Raji (cell line): ENCODE measurements around the gene CDKAL1.

Source experiments
- POLR2A ChIP-seq: IDR thresholded peaks from 2 replicates; pipeline ENCODE4 v1.6.1; 2011; ENCODE audit warnings: low read depth, low read length, control low read depth; ENCODE audit not compliant: insufficient read depth

Gene CDKAL1

DNA sequence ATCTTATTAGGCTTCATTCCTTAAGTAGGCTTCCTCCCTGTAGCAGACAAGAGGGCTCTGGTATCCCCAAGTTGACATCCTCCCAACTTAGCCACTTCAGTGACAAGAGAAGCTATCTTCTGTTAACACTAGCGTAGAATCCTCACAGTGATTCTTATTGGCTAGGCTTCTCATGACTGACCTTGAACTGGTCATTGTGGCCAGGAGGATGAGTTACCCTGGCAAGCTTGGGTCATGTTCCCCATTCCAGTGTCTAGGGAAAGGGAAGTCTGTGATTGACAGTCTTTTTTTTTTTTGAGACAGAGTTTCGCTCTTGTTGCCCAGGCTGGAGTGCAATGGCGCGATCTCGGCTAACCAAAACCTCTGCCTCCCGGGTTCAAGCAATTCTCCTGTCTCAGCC lies 7.1 kb downstream of the CDKAL1 start:
- no peak for TF ChIP-seq POLR2A

DNA sequence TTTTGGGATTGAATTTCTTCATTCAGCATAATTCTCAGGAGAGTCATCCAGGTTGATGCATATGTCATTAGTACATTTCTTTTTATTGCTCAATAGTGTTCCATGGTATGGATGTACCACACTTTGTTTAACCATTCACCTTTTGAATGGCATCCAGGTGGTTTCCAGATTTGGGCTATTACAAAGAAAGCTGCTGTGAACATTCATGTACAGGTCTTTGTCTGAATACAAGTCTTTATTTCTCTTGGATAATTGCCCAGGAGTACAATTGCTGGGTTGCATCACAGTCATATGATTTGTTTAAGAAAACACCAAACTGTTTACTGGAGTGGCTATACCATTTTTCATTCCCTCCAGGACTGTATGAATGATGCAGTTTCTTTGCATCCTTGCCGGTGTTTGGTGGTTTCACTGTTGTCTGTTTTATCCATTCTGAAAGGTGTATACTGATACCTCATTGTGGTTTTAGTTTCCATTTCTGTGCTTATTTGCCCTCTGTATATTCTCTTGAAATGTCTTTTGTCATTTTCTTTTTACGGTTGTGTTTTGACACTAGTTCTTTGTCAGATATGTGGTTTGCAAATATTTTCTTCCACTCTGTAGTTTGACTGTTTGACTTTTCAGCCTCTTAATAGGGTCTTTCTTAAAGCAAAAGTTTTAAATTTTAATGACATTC lies 8.8 kb downstream of the CDKAL1 start:
- no peak for TF ChIP-seq POLR2A

DNA sequence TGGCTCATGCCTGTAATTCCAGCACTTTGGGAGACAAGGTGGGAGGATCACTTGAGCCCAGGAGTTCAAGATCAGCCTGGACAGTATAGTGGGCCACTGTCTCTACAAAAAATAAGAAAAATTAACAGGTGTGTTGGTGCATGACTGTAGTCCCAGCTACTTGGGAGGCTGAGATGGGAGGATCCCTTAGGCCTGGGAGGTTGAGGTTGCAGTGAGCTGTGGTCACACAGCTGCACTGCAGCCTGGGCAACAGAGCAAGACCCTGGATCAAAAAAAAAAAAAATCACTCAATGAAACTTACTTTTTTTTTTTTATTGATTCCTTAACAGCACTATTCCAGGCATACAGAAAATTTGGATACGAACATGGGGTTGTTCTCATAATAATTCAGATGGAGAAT lies 14.0 kb downstream of the CDKAL1 start:
- TF ChIP-seq POLR2A: no peak

DNA sequence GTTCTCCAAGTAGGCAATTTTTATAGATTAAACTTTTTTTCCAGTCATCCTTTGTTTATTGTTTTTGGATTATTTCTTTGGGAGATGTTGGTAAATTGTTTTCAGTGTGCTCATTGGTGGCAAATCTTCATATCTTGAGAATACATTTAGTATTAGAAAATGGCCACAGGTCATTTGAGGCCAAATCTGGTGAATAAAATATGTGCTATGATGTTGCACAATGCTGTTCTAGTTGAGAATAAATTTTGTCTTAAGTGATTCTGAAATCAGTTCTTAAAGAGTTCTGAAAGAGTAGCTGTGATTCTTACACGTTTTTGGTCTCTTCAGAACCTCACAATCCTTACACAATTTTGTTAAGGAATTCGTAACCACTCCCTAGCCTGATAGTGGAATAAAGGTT lies 20.1 kb downstream of the CDKAL1 start:
- TF ChIP-seq POLR2A: no peak

DNA sequence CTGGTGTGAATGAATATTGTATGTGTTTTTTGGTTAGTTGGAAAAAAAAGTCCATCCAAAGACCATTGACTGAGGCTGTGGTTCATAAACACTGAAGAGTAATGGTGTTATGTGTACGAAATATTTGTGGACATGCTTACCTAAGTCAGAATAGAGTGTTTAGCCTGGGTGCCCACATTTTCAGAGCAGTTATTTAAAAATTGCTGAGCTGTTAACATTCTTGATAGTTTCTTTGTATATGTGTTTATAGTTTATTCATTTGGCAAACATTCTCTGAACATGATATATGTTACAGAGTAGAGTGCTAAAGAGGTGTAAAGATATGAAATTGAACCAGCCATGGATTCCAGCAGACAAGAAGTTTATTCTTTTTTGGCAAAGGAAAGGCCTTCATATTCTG lies 20.6 kb downstream of the CDKAL1 start:
- no peak for TF ChIP-seq POLR2A

DNA sequence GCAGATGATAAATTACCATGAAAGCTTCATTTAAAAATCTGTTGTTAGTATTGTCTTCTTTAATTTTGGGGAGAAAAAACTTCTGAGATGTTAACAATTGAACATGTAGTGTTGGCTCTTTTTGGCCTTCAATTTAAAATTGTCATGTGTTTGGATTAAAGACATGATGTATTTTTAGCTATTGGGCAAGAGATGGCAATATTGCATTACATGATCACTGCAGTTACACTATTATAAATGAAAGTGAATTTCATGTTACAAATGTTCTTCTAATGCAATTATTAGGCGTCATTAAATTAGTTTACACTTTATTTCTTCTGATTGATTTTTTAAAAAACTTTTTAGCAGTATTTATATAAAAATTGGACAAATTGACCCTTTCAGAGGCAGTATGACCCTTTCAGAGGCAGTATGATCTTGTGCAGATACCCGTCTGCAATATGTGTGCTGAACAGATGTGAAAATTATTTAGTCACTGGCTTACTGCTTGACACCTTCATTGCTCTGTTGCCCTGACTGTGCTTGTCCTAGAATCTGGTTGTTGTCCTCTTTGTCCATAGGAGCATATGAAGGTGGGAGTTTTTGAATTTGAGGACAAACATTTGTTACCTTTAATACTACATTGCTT lies 25.8 kb downstream of the CDKAL1 start:
- no peak for TF ChIP-seq POLR2A

DNA sequence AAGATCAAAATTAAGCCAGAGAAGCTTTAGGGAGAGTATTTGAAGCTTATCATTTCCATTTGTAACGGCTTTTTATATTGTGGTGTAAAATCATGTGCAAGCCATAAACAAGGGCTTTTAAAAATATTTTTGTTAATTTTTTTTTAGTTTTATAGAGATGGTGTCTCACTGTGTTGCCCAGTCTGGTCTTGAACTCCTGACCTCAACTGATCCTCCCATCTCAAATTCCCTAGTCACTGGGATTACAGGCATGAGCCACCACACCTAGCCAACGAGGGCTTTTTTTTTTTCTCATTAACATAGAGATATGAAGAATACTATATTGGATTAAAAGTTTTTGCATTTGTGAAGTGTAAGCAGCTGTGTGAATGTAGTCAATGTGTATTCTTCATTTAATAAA lies 29.1 kb downstream of the CDKAL1 start:
- no peak for TF ChIP-seq POLR2A

DNA sequence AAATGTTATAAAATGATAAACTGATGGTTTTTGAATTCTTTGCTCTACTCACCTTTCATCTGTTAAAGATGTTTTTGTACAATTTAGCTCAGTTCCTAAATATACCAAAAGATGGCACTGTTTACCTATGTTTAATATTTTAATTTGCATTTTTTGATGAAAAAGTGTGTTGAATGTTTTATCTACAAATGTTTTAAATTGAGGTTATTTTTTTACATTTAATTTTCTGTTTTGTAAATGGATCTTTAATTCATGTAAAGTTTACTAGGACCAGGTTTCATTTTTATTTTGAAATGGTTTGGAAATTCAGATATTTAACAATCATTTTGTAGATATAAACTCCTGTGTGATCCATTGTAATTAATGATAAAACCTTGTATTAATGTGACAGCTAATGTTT lies 30.0 kb downstream of the CDKAL1 start:
- TF ChIP-seq POLR2A: no peak

DNA sequence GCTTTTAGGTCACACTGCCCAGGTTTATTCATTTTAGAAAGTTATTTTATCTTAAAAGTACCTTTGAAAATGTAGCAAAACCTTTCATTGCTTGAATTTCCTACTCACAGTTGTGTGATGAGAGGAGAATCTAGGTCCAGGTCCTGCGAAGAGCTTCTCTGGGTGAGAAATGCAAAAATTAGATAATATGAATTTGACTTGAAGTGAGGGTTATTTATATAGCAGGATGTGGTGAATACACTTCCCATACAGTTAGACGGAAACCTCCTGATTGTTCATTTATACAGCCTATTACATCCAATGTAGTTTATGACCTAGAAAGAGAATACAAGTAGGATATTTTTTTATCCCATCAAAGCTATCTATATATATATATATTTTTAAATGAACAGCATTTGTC lies 30.5 kb downstream of the CDKAL1 start:
- TF ChIP-seq POLR2A: no peak

DNA sequence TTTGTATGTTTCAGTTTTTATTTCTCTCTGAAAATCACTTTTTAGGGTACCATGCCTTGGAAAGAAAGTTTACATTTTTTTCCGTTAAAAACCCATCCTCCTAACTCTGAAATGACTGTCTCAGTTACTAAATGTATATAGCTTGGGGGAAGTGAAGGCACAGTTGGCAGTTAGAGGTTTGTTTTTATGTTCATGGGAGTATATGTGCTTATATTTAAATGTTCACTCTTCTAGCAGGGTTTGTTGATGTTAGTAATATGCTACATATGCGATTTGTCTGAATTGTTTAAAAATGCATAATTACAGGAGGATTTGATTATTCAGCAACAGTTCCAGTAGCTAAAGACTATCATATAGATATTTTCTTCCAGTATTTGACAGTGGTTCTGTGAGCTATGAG lies 31.1 kb downstream of the CDKAL1 start:
- TF ChIP-seq POLR2A: no peak

DNA sequence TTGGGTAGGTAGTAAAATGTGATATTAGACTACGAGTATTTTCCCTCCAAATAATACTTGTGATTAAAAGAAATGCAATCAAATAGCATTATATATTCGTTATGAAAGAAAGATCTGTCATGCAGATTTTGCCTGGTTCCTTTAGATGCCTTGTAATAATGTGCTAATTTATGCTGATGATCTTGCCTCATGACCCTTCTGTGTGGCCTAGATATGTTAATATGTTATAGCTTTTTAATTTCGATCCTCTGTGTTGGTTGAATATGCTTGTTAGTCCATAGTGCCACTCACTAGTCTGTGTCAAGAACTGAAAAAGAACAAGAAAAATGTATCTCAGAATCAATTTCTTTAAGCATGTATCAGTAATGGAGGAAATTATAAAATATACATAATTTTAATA lies 31.9 kb downstream of the CDKAL1 start:
- no peak for TF ChIP-seq POLR2A

DNA sequence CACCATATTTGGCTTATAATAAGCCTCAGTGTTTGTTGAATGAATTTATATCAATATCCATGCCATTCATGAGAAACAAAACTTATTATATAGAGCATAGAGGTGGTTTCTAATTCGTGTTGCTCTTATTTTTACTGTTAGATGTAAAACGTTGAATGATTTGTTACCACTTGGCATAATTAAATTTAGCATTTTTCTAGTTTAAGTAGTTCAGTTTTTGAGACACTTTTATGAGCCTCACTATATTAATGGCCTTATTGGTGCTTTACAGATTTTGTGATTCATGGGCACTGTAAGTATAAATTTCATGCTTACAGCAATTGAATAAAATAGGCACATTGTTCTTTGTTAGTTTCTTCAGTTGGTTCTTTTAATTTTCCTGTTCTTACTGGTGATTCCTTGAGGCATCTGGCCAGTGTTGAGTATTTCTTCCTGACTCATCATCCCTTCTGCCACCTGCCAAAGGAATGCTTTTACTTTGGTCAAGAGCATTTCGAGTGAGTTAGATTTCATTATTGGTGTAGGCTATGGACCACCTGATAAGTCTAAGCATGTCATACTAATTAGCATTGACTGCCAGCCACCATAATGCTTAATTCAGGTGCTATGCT lies 34.8 kb downstream of the CDKAL1 start:
- TF ChIP-seq POLR2A: no peak

DNA sequence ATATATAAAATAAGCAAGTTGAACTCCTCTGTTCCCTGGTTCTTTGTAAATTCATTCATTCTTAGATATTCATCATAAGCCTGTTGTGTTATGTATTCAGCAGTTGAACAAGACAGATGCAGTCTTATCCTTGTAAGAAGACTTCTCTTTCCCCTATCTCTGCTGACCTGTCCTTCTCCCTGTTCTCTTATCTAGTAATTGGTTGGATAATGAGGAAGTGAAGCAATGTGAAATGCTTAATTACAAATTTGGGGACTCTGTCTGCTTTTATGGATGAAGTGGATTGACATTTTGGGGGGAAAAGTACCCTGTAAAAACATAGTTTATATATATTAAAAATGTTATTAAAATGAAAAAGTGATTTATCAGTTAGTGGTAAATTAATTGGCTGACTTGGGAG lies 37.0 kb downstream of the CDKAL1 start:
- TF ChIP-seq POLR2A: no peak

DNA sequence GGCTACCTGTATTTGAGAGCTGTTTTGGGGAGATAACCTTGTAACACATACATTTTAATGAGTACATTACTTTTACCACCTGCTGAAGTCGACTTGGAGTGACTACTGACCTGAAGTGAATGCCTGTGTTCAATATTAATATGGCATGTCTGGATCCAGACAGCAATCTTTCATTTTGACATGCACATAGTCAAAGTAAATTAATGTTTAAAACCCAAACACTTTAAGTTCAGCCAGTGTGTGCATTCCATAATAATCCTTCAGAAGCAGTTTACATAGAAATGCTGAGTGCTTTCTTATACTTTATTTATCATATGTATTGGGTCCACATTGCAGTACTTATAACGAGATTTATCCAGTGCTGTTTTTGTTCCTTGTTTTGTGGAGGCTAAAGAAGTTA lies 38.0 kb downstream of the CDKAL1 start:
- no peak for TF ChIP-seq POLR2A

DNA sequence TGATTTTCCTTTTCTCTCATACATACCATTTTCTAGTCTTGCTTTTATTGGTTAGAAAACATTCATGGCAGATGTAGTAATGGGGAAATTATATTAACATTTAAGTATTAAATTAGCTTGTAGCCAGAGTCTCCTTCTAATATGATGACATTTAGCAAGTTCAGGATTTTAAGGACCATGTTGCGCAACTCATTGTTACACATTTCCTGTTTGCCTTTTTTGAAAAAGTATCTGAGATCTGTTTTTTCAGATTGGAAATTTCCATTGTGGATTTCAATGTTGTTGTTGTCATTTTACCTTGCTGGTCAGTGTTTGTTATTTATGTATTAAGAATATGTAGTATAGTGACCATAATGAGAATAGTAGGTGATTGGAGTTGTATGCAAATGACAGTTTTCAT lies 38.7 kb downstream of the CDKAL1 start:
- TF ChIP-seq POLR2A: no peak

DNA sequence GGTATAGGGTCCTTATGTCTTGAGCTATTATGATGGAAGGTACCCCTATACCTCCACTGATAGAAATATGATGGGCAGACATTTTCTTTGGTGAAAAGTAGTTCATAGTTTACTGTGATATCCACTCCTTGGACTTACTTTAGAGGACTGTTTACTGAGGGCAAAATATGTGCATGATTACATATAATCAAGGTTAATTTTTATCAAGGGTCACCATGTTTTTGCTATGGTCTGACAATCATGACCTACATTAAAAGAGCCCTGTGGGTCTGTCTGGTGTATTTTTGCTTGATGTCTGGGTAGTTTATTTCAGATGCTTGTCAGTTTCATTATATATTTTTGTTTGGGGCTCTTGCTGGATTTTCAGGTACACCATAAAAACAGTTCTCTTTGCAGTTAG lies 40.1 kb downstream of the CDKAL1 start:
- TF ChIP-seq POLR2A: no peak

DNA sequence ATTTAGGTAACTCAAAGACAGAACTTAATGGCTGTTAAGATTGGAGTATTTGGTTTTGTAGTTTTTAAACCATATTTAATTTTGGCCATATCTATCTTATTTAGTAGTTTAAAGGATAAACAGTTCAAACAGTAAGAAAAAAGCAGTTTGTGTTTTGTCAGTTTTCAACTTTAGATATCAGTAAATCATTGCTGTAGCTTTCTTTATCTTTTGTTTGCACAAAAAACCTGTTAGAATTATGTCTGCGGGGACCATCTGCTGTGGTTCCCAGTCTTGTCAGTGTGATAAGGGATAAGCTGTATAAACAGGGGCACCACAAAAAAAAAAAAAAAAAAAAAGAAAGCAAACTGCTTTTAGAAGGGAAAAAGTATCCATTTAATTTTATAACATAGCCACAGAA lies 40.9 kb downstream of the CDKAL1 start:
- no peak for TF ChIP-seq POLR2A
